Mucosa of rectum (tissue), 2 donors: Measurements from ENCODE around the gene AFAP1L1.

Source experiments
- H3K27ac ChIP-seq, 2 donors: one replicate each; pipeline ENCODE4 v1.7.0; 2013; ENCODE audit warnings: inconsistent platforms in 2 of 2, low read depth in 2 of 2, low read length in 2 of 2
- H3K27me3 ChIP-seq, 2 donors: one replicate each; pipeline ENCODE4 v1.7.0; 2013; ENCODE audit warnings: low read length in 2 of 2; ENCODE audit not compliant: control insufficient read depth in 2 of 2, insufficient read depth in 2 of 2
- H3K36me3 ChIP-seq, 2 donors: one replicate each; pipeline ENCODE4 v1.7.0; 2013; ENCODE audit warnings: low read length in 2 of 2; ENCODE audit not compliant: control insufficient read depth in 2 of 2, insufficient read depth in 2 of 2
- H3K4me1 ChIP-seq, 2 donors: one replicate each; pipeline ENCODE4 v1.7.0; 2013; ENCODE audit warnings: low read length in 2 of 2, mild to moderate bottlenecking in 1 of 2; ENCODE audit not compliant: control insufficient read depth in 2 of 2, insufficient read depth in 2 of 2
- H3K4me3 ChIP-seq, 2 donors: one replicate each; pipeline ENCODE4 v1.7.0; 2013; ENCODE audit warnings: low read length in 2 of 2
- H3K9ac ChIP-seq, 2 donors: one replicate each; pipeline ENCODE4 v1.7.0; 2013; ENCODE audit warnings: low read length in 2 of 2, low read depth in 1 of 2, mild to moderate bottlenecking in 1 of 2
- H3K9me3 ChIP-seq, 2 donors: one replicate each; pipeline ENCODE4 v1.7.0; 2013; ENCODE audit warnings: low read length in 2 of 2; ENCODE audit not compliant: control insufficient read depth in 2 of 2
- donor health status: healthy.
- donor health status: Normal muscosa, but diverticular disease.

Gene AFAP1L1

GRCh38 chr5:149323621-149324205 is 52.1 kb downstream of the AFAP1L1 start:
- H3K9ac ChIP-seq = no peak overlapping the region
- H3K4me1 ChIP-seq = peaks cover 16 to 17% of the 10 kb centered on the region in 2 donors
- no peaks in the 10 kb centered on the region for H3K9me3 ChIP-seq
- H3K27ac ChIP-seq = no peak overlapping the region
- no peak overlapping the region for H3K4me3 ChIP-seq
- H3K27me3 ChIP-seq = no peaks in the 10 kb centered on the region
- H3K36me3 ChIP-seq = no peaks in the 10 kb centered on the region

- H3K27ac ChIP-seq = no peak overlapping the region
- no peaks in the 10 kb centered on the region for H3K9me3 ChIP-seq
- no peaks in the 10 kb centered on the region for H3K36me3 ChIP-seq
- no peak overlapping the region for H3K4me3 ChIP-seq
- H3K9ac ChIP-seq = no peak overlapping the region
- no peaks in the 10 kb centered on the region for H3K27me3 ChIP-seq
- H3K4me1 ChIP-seq = peaks cover 16 to 17% of the 10 kb centered on the region in 2 donors
Measured at GRCh38 chr5:149324641-149325040, 53.0 kb downstream of the AFAP1L1 start.

GRCh38 chr5:149325166-149325735 is 53.6 kb downstream of the AFAP1L1 start:
- no peak overlapping the region for H3K27ac ChIP-seq
- no peak overlapping the region for H3K4me3 ChIP-seq
- H3K9me3 ChIP-seq = no peaks in the 10 kb centered on the region
- H3K9ac ChIP-seq = no peak overlapping the region
- H3K4me1 ChIP-seq = peaks cover 16% of the 10 kb centered on the region in 2 donors
- no peaks in the 10 kb centered on the region for H3K27me3 ChIP-seq
- no peaks in the 10 kb centered on the region for H3K36me3 ChIP-seq

- Histone ChIP-seq H3K36me3 (no peaks in the 10 kb centered on the region), H3K9me3 (no peaks in the 10 kb centered on the region), H3K27me3 (no peaks in the 10 kb centered on the region), H3K4me3 (no peak overlapping the region), H3K9ac (no peak overlapping the region), H3K4me1 (peaks cover 9 to 10% of the 10 kb centered on the region in 2 donors), H3K27ac (no peak overlapping the region)
Measured at GRCh38 chr5:149325894-149326293, 54.2 kb downstream of the AFAP1L1 start.

GRCh38 chr5:149326611-149327010 is 55.0 kb downstream of the AFAP1L1 start:
- Histone ChIP-seq H3K9me3 (no peaks in the 10 kb centered on the region), H3K9ac (no peak overlapping the region), H3K27ac (no peak overlapping the region), H3K36me3 (no peaks in the 10 kb centered on the region), H3K4me3 (no peak overlapping the region), H3K4me1 (peaks cover 3 to 6% of the 10 kb centered on the region in 2 donors), H3K27me3 (no peaks in the 10 kb centered on the region)

GRCh38 chr5:149328177-149328576 is 56.5 kb downstream of the AFAP1L1 start:
- no peak overlapping the region for H3K4me3 ChIP-seq
- no peaks in the 10 kb centered on the region for H3K9me3 ChIP-seq
- H3K9ac ChIP-seq = no peak overlapping the region
- H3K27ac ChIP-seq = no peak overlapping the region
- H3K36me3 ChIP-seq = no peaks in the 10 kb centered on the region
- no peaks in the 10 kb centered on the region for H3K27me3 ChIP-seq
- no peaks in the 10 kb centered on the region for H3K4me1 ChIP-seq

- no peak overlapping the region for H3K27ac ChIP-seq
- H3K4me1 ChIP-seq = no peaks in the 10 kb centered on the region
- no peaks in the 10 kb centered on the region for H3K9me3 ChIP-seq
- H3K4me3 ChIP-seq = no peak overlapping the region
- H3K36me3 ChIP-seq = no peaks in the 10 kb centered on the region
- H3K9ac ChIP-seq = no peak overlapping the region
- no peaks in the 10 kb centered on the region for H3K27me3 ChIP-seq
Measured at GRCh38 chr5:149333711-149334443, 62.2 kb downstream of the AFAP1L1 start.

- no peaks in the 10 kb centered on the region for H3K27me3 ChIP-seq
- H3K4me1 ChIP-seq = no peaks in the 10 kb centered on the region
- H3K4me3 ChIP-seq = no peak overlapping the region
- H3K9ac ChIP-seq = no peak overlapping the region
- no peaks in the 10 kb centered on the region for H3K9me3 ChIP-seq
- H3K36me3 ChIP-seq = no peaks in the 10 kb centered on the region
- H3K27ac ChIP-seq = no peak overlapping the region
Measured at GRCh38 chr5:149337736-149338135, 66.1 kb downstream of the AFAP1L1 start.

GRCh38 chr5:149338364-149338763 is 66.7 kb downstream of the AFAP1L1 start:
- Histone ChIP-seq H3K9ac (no peak overlapping the region), H3K4me1 (no peaks in the 10 kb centered on the region), H3K4me3 (no peak overlapping the region), H3K9me3 (no peaks in the 10 kb centered on the region), H3K27me3 (no peaks in the 10 kb centered on the region), H3K27ac (no peak overlapping the region), H3K36me3 (no peaks in the 10 kb centered on the region)

- Histone ChIP-seq H3K36me3 (no peaks in the 10 kb centered on the region), H3K9me3 (no peaks in the 10 kb centered on the region), H3K4me3 (no peak overlapping the region), H3K4me1 (peaks cover 2 to 8% of the 10 kb centered on the region in 2 donors), H3K27me3 (no peaks in the 10 kb centered on the region), H3K9ac (no peak overlapping the region), H3K27ac (no peak overlapping the region)
Measured at GRCh38 chr5:149340920-149341319, 69.3 kb downstream of the AFAP1L1 start.
